ENCODE data around the gene PLEKHG4B. TPM values are rescaled to one million over a fixed set of nuclear protein-coding genes. Genes with fewer than 3 reads are reported as not detected.

The PLEKHG4B gene
- total RNA-seq, 1 donor from 2014 or later = 49.4 TPM

- Mint-ChIP-seq H3K36me3 (ENCODE audit: unreplicated experiment) (no peaks in the 10 kb centered on the region), H3K4me1 (ENCODE audit: low read depth, unreplicated experiment) (peaks cover 2% of the 10 kb centered on the region), H3K9me3 (ENCODE audit: unreplicated experiment) (peaks cover 6% of the 10 kb centered on the region), H3K4me3 (ENCODE audit: unreplicated experiment) (no peak overlapping the region), H3K27ac (ENCODE audit: unreplicated experiment) (peak overlapping the region; percentile 55), H3K27me3 (ENCODE audit: unreplicated experiment) (peaks cover 8% of the 10 kb centered on the region)
- no peak for TF ChIP-seq CTCF (IDR thresholded peaks at IDR 0.05; ENCODE audit: partially characterized antibody, unreplicated experiment)
- peak; percentile 11 for DNase-seq
These were observed 69.2 kb downstream of the PLEKHG4B start for GRCh38 chr5:160921-161802.

GRCh38 chr5:161803-162110 lies 69.8 kb downstream of the PLEKHG4B start:
- Mint-ChIP-seq H3K4me3 (ENCODE audit: unreplicated experiment) (no peak overlapping the region), H3K27me3 (ENCODE audit: unreplicated experiment) (peaks cover 8% of the 10 kb centered on the region), H3K4me1 (ENCODE audit: low read depth, unreplicated experiment) (peaks cover 2% of the 10 kb centered on the region), H3K27ac (ENCODE audit: unreplicated experiment) (no peak overlapping the region), H3K9me3 (ENCODE audit: unreplicated experiment) (peaks cover 6% of the 10 kb centered on the region), H3K36me3 (ENCODE audit: unreplicated experiment) (no peaks in the 10 kb centered on the region)
- DNase-seq = peak; percentile 13
- no peak for TF ChIP-seq CTCF (IDR thresholded peaks at IDR 0.05; ENCODE audit: partially characterized antibody, unreplicated experiment)

- H3K36me3 Mint-ChIP-seq (ENCODE audit: unreplicated experiment) = no peaks in the 10 kb centered on the region
- peaks cover 5% of the 10 kb centered on the region for H3K27me3 Mint-ChIP-seq (ENCODE audit: unreplicated experiment)
- DNase-seq = peak; percentile 8
- no peak overlapping the region for H3K27ac Mint-ChIP-seq (ENCODE audit: unreplicated experiment)
- TF ChIP-seq CTCF (IDR thresholded peaks at IDR 0.05; ENCODE audit: partially characterized antibody, unreplicated experiment) = no peak
- H3K9me3 Mint-ChIP-seq (ENCODE audit: unreplicated experiment) = peaks cover 6% of the 10 kb centered on the region
- peaks cover 2% of the 10 kb centered on the region for H3K4me1 Mint-ChIP-seq (ENCODE audit: low read depth, unreplicated experiment)
- H3K4me3 Mint-ChIP-seq (ENCODE audit: unreplicated experiment) = no peak overlapping the region
These were observed 70.2 kb downstream of the PLEKHG4B start for GRCh38 chr5:162190-162564.

- no peak overlapping the region for H3K4me3 Mint-ChIP-seq (ENCODE audit: unreplicated experiment)
- H3K9me3 Mint-ChIP-seq (ENCODE audit: unreplicated experiment) = peaks cover 6% of the 10 kb centered on the region
- TF ChIP-seq CTCF (IDR thresholded peaks at IDR 0.05; ENCODE audit: partially characterized antibody, unreplicated experiment) = no peak
- no peaks in the 10 kb centered on the region for H3K36me3 Mint-ChIP-seq (ENCODE audit: unreplicated experiment)
- DNase-seq = peak; percentile 11
- peaks cover 2% of the 10 kb centered on the region for H3K4me1 Mint-ChIP-seq (ENCODE audit: low read depth, unreplicated experiment)
- H3K27ac Mint-ChIP-seq (ENCODE audit: unreplicated experiment) = no peak overlapping the region
- H3K27me3 Mint-ChIP-seq (ENCODE audit: unreplicated experiment) = peaks cover 4% of the 10 kb centered on the region
These were observed 70.8 kb downstream of the PLEKHG4B start for GRCh38 chr5:162565-163337.

- Mint-ChIP-seq H3K27ac (ENCODE audit: unreplicated experiment) (no peak overlapping the region), H3K4me3 (ENCODE audit: unreplicated experiment) (no peak overlapping the region), H3K36me3 (ENCODE audit: unreplicated experiment) (no peaks in the 10 kb centered on the region), H3K9me3 (ENCODE audit: unreplicated experiment) (peaks cover 6% of the 10 kb centered on the region), H3K4me1 (ENCODE audit: low read depth, unreplicated experiment) (peaks cover 2% of the 10 kb centered on the region), H3K27me3 (ENCODE audit: unreplicated experiment) (peaks cover 4% of the 10 kb centered on the region)
- peak; percentile 7 for DNase-seq
- no peak for TF ChIP-seq CTCF (IDR thresholded peaks at IDR 0.05; ENCODE audit: partially characterized antibody, unreplicated experiment)
These were observed 71.3 kb downstream of the PLEKHG4B start for GRCh38 chr5:163338-163620.

Data from glutamatergic neuron (in vitro differentiated cells).